C4-2B (cell line): ENCODE measurements around the gene FHOD1.

ENCODE experiments used
- ZFX ChIP-seq: fragments of 450-650 bp; IDR thresholded peaks from 2 replicates; pipeline ENCODE4 v1.6.1; 2017
- TF ChIP-seq, protein P1 (sequence below): fragments of 450-650 bp; conservative IDR thresholded peaks from 2 replicates; pipeline ENCODE4 v1.5.1; 2017; ENCODE audit warnings: mild to moderate bottlenecking

DNA sequence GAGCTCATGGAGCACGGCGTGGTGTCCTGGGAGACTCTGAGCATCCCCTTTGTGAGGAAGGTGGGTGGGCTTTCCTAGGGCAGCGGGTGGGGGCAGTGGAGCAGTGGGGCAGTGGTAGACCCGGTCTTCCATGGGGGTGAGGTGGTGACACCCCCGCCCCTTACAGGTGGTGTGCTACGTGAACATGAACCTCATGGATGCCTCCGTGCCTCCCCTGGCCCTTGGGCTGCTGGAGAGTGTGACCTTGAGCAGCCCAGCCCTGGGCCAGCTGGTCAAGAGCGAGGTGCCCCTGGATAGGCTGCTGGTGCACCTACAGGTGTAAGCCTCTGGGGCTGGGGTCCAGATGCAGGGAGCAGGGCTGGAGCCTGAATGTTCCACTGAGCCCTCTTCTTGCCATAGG lies 46.8 kb downstream of the FHOD1 start:
- TF ChIP-seq, protein P1, sequence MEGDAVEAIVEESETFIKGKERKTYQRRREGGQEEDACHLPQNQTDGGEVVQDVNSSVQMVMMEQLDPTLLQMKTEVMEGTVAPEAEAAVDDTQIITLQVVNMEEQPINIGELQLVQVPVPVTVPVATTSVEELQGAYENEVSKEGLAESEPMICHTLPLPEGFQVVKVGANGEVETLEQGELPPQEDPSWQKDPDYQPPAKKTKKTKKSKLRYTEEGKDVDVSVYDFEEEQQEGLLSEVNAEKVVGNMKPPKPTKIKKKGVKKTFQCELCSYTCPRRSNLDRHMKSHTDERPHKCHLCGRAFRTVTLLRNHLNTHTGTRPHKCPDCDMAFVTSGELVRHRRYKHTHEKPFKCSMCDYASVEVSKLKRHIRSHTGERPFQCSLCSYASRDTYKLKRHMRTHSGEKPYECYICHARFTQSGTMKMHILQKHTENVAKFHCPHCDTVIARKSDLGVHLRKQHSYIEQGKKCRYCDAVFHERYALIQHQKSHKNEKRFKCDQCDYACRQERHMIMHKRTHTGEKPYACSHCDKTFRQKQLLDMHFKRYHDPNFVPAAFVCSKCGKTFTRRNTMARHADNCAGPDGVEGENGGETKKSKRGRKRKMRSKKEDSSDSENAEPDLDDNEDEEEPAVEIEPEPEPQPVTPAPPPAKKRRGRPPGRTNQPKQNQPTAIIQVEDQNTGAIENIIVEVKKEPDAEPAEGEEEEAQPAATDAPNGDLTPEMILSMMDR = no peak
- no peak for TF ChIP-seq ZFX
